Fibroblast of lung (primary cell): ENCODE measurements around the gene TMEM19.

ENCODE experiments used
- EZH2 ChIP-seq: IDR thresholded peaks from 2 replicates; pipeline ENCODE4 v1.5.1; 2012; ENCODE audit warnings: low read length, control low read depth, mild to moderate bottlenecking; ENCODE audit errors: missing control alignments
- TF ChIP-seq, protein P1 (sequence below), 2 donors: IDR thresholded peaks in 1 of 2; conservative IDR thresholded peaks in 1 of 2; 1 replicate in 1 of 2; 2 replicates in 1 of 2; pipeline ENCODE4 v1.5.1; 2011 to 2012; ENCODE audit warnings: low read length in 2 of 2, control low read depth in 1 of 2, inconsistent platforms in 1 of 2, low read depth in 1 of 2, mild to moderate bottlenecking in 1 of 2

DNA sequence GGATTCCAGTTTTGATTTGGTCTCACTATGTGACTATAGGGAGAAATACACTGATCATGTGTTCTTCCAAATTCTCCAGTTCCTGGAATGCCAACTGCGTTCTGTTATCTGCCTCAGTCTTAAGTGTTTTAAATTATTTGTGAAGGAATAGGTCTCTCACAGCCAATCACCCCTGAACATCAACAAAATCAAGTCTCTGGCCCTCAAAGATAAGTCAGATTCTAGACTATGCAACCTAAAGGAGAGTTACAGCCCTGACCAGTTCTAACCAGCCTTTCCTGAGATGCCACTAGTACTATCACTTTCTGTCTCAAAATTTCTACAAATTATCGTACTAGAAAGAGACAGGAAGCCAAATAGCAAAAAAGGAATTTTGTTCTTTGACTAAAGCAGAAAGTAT lies 44.5 kb upstream of the TMEM19 start:
- no peak for TF ChIP-seq EZH2
- TF ChIP-seq, protein P1, sequence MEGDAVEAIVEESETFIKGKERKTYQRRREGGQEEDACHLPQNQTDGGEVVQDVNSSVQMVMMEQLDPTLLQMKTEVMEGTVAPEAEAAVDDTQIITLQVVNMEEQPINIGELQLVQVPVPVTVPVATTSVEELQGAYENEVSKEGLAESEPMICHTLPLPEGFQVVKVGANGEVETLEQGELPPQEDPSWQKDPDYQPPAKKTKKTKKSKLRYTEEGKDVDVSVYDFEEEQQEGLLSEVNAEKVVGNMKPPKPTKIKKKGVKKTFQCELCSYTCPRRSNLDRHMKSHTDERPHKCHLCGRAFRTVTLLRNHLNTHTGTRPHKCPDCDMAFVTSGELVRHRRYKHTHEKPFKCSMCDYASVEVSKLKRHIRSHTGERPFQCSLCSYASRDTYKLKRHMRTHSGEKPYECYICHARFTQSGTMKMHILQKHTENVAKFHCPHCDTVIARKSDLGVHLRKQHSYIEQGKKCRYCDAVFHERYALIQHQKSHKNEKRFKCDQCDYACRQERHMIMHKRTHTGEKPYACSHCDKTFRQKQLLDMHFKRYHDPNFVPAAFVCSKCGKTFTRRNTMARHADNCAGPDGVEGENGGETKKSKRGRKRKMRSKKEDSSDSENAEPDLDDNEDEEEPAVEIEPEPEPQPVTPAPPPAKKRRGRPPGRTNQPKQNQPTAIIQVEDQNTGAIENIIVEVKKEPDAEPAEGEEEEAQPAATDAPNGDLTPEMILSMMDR (conservative IDR thresholded peaks at IDR 0.05 in 1 of 2, IDR thresholded peaks at IDR 0.05 in 1 of 2; ENCODE audit: low read depth in 1 of 2, low read length in 2 of 2), result no peak
